Endometrial microvascular endothelial cells (primary cell): Measurements from ENCODE around the gene CCDC60. TPM values are rescaled to one million over a fixed set of nuclear protein-coding genes. Genes with fewer than 3 reads are reported as not detected.
"Not testable (repeated sequence)": the region's sequence is repeated elsewhere in the genome, so short reads cannot be mapped to it uniquely, and the experiment has no call there.

Experiments
- in situ Hi-C: cut with HindIII; loops from 2 replicates; pipeline ENCODE4 v1.10.0; 2017; ENCODE audit warnings: low sequenced_read_pairs, low pct_unique_long_range_greater_than_20kb; ENCODE audit errors: inconsistent ontology term
- total RNA-seq: library from RNA; depleted of rRNA; stranded (reverse); fragments of >200 nt; gene quantifications from one replicate; pipeline ENCODE4 v1.2.3, GENCODE V29; 2015; ENCODE audit errors: inconsistent ontology term

Gene CCDC60
- total RNA-seq, 1 donor from 2014 or later: not detected

DNA sequence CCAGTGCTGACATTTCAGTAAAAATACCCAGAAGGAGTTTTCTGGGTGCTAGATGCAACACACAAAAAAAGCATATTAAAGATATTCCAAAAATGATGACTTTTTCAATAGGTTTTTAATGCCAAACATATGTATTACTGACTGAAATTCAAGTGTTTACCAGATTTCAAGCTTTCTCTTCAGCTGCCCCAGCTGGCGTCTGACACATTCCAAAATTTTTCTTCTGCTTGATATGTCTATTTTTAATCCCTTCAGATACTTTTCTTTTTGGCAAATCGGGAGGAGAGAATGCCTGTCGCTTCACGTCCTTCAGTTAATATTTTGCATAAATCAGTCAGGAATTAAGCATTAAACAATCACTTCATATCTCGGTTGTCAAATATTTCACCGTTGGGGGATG is 7.1 kb upstream of the CCDC60 start:
- in situ Hi-C loops: no loop called here

DNA sequence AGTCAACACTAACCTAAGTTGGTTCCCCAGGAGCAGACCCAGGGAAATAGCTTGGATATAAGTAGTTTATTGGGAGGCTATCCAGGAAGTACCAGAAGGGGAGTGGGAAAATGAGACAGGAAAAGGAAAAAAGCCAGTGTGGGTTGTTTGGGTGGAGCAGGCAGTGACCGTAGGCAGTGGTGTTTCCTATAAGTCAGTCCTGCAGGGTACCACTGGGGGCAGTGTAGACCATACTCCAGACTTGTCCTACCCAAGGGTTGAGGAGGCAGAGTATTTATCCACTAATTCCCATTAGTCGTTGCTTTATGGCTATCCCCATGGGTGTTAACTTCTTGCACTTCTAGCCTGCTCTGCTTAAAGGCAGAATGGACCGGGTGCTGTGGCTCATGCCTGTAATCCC is 6.4 kb upstream of the CCDC60 start:
- in situ Hi-C loops: no loop called here

DNA sequence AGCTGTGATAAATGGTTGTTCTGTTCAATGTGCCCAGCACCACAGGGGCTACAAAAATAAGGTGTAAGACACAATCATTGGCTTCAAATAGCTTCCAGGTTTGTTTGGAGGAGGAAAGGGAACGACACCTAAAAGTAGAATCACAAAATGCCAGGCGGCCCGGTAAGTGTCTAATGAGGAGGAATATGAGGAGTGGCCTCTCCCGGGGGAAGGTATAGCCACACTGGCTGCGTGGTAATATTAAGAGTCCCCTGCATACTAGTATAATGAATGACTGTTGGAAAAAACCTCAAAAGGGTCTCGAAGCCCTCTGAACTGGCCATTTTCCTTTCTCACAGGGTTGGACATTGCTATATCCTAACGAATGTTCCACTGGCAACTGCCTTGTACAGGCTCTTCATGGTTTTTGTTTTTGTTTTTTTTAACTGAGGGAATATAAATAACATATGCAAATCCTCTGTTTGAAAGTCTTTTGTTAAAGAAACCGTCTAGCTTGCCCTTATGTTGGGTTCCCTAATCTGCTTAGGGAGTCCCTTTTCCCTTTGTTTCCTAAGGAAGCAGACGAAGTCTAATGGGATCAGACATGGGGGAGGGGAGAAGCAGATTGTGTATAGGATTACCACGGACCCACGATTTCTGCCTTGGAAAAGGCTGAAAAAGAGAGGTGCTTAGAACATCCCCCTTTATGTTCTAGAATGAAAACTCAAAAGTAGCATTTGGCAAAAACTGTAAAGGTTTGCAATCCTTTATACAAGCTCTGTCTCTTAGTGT is 4.2 kb downstream of the CCDC60 start:
- in situ Hi-C loops: no loop called here

DNA sequence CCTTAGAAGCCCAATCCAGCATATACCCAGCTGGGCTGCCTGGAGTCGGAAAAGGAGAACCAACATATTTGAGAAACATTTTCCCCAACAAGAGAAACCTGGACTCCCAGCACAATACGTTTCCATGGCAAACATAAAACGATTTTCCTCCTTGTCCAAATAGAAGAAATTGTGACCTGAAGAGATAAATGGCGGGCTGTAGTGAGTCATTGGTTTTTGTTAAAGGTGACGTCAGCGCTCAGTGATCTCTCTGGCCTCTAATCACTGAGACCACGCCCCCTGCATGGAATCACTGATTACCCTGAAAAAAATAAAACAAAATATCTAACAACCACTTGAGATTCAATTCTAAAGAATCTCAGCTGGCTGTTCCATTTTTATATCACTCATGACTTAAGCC is 6.0 kb downstream of the CCDC60 start:
- in situ Hi-C loops: no loop called here

DNA sequence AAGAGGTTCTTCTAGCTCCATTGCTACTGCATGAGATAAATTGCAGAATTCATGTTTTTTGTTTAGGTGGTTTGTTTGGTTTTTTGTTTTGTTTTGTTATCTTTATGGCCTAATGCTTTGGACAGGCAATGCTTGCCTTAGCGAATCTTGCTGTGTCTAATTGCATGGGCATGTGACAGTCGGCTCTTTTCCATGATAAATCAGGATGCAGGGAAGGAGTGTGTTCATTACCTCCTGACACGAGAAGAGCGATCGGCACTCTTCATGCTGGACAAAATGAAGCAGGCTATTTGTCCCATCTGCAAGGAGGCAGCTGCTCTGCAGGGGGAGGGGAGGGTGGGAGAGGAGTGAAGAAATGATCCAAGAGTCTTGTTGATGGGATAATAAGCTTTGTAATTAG is 6.5 kb downstream of the CCDC60 start:
- in situ Hi-C loops: no loop called here

DNA sequence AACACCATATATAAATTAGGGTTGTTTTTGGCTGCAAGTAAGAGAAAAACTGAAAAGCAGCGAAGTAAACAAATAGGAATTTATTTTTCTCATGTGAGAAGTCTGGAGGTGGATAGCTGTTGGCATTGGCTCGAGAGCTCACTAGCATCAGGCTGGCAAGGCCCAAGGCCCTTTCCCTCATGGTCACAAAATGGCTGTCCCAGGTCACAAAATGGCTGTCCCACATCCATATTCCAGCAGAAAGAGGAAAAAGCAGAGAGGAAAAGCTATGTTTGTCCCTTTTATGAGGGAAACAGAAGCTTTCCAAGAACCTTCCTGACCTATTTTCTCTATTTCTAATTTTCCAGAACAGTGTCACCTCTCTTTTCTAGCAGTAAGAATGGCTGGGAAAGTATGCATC is 7.5 kb downstream of the CCDC60 start:
- in situ Hi-C loops: no loop called here

DNA sequence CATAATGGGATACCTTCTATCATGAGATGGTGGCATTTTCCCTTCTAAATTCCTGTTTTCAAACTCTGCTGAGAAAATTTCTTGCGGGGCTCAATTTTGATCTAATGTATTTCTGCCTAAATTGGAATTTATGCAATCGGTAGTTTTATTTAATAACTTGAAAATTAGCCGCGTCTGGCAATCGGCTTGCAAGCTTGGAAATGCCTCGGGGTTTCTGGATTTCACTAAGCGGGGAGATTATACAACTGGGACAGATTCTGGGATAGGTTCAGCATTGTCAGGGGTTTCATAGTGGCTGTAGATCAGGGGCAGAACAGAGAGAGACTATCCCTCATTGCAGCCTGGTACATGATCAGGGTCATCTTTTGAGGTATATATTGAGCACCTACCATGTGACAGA is 8.6 kb downstream of the CCDC60 start:
- in situ Hi-C loops: no loop called here

DNA sequence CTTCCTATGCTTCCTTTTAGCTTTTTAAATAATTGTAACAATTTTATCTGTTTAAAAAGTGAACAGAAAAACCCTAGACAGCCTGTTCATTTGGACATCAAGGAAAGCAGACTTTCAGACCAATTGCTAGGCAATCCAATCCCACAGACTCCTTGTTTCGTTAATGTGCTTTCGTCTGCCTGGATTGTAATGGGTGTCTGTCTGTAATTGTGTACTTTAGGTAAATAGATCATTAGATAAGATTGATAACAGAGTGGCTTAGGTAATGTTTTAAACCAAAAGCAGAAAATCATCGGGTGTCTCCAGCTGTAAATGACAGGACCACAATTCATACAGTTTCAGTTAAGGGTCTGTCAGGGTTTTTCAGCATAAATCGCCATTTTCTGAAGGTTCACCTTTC is 19.6 kb downstream of the CCDC60 start:
- in situ Hi-C loops: no loop called here

DNA sequence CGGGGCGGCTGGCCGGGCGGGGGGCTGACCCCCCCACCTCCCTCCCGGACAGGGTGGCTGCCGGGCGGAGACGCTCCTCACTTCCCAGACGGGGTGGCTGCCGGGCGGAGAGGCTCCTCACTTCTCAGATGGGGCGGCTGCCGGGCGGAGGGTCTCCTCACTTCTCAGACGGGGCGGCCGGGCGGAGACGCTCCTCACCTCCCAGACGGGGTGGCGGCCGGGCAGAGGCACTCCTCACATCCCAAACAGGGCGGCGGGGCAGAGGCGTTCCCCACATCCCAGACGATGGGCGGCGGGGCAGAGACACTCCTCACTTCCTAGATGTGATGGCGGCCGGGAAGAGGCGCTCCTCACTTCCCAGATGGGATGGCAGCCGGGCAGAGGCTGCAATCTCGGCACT is 25.8 kb downstream of the CCDC60 start:
- in situ Hi-C loops: not testable (repeated sequence)

DNA sequence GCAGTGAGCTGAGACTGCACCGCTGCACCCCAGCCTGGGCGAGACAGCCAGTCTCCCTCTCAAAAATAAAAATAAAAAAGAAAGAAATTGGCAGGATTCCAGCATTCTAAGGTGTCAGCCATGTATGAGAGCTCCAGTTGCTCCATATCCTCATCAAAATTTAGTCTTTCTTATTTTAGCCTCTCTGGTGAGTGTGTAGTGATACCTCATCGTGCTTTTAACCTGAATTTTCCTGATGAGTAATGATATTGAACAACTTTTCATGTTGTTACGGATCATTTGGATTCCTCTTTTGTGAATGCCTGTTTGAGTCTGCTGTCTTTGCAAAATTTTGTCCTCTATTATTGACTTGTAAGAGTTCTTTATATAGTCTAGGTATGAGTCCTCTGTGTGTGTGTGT is 28.5 kb downstream of the CCDC60 start:
- in situ Hi-C loops: no loop called here

DNA sequence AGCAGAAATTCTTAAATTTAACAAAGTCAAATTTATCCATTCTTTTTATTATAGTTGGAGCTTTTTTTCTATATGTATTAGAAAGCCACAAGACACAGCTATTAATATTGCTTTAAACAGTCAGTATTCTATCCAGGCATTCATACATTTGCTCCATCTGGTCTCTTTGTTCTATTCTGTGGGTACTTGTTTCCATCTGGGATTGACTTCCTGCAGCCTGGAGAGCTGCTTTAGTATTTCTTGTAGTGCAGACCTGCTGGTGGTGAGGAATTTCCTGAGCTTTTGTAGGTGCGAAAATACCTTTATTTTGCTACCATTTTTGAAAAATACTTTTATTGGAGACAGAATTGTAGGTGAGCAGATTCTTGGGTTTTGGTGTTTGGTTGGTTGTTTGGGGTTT is 29.0 kb downstream of the CCDC60 start:
- in situ Hi-C loops: no loop called here

DNA sequence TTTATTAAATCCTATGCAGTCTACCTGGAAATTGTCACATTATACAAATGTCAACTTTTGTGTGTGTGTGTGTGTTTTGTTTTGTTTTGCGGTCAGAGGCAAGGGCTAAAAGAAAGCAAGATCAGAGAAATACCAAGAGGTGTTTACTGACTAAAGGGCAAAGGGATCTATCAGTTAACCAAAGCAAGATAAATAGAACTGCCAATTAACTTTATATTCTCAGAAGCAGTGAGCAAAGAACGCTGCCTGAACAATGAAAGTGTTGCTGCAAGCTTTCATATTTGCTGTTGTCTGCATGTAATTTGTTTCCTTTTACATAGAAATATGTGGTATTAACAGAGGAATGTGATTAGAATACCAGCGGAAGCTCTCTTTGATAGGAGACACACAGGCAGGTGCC is 30.9 kb downstream of the CCDC60 start:
- in situ Hi-C loops: no loop called here

DNA sequence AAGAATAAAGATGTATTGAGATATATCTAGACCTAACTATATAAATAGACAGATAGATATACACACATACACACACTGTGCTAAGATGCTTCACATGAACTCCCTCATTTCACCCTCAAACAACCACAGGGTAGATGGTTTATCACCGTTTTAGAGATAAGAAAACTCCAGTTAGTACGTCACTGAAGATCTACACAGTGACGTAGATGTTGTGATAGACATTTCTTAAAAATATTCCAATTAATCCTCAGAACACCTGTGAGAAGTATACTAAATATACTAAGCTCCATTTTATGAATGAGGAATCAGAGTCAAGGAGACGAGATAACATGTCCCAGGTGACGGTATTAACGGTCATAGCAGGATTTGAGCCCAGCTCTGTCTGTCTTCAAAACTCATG is 31.5 kb downstream of the CCDC60 start:
- in situ Hi-C loops: no loop called here

DNA sequence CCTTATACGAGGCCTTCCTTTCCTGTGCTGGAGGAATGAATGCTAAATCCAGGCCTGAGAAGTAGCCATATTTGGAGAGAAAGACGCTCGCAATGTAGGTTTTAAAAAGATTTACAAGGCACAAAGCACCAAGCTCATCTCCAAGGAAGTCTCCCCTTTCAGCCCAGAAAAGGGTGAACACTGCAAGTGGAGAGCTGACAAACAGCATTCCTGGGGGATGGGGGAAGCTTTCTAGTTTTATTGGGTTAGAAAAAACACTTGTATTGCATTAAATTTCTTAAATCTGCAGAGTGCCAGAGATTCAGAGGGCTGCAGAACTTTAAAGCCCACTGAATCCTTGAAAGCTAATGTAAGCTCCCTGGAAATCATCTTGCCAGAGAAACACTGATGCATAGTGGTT is 34.6 kb downstream of the CCDC60 start:
- in situ Hi-C loops: no loop called here

DNA sequence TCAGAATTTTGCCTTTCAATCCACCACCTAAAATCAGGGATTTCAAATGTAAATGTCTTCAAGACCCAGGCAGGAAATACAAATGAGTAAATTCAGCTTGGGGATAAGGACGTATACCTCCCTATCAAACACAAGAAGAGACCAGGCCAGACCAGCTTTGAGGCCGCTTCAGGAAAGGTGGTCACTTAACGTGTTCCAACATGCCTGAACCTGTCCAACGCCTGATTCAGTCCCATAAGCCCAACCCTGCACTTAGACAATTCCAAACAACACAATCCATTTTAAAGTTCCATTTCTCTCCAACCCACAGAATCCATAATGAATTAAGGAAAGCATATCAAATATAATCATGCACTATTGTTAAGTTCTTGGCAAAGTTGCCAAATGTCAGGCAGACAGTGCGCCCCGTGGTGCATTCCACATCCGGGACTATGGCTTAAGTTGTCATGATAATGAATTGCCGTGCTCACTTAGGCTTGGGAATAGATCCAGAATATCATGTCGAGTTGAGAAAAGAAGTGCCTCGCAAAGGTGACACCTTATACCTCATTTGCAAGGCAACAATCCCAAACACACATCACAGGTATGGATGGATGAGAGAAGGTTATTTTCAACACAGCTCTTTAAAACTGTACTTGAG is 35.5 kb downstream of the CCDC60 start:
- in situ Hi-C loops: no loop called here

DNA sequence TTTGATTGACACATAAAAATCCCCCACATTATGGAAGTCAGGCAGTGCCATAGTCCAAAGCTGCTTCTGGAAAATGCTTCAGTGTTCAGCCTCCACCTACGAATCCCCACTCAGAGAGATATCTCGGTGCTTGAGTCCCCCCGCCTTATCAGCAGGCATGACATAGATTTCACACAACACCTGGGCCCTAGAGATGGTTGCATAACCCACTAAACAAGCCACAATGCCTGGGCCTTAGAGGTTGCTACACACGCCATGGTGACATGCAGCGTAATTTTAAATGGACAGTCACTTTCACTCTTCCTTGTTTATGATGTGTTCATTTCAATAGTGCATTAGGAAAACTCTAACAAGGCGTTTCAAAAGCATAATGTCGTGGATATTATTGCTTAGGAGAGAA is 38.0 kb downstream of the CCDC60 start:
- in situ Hi-C loops: no loop called here

DNA sequence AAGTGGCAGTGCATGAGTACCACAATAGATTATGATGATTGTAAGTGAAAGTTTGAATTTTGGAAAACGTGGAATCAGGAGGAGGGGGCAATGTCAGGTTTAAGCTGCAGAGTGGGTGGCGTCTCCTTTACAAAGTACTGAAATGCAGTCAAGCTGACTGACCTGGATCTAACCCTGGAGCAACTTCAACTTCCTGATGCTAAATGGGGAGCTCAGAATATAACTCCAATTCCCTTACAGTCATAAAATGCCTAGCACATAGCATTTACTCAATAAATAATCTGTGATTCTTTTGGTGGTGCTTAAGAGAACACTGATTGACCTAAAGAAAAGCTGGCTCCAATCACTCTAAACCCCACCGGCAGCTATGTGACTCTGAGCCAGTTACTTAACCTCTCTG is 38.5 kb downstream of the CCDC60 start:
- in situ Hi-C loops: no loop called here

DNA sequence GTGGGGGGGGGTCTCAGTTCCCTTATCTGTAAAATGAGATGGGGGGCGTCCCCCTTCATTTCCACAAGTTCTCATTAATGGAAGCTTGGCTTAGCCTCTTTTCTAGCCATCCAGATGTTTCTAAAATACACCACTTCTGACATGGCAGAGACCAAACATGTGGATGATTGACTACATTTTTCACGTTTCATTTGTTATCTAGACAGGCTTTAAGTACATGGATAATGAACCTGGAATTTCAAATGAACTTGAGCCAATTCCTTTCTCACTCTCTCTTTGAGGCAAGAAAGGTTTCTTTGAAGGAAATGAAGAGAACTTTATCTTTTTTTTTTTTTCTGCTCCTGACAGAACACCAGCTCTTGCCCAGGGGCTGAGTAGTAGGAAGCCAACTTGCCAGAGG is 39.1 kb downstream of the CCDC60 start:
- in situ Hi-C loops: no loop called here

DNA sequence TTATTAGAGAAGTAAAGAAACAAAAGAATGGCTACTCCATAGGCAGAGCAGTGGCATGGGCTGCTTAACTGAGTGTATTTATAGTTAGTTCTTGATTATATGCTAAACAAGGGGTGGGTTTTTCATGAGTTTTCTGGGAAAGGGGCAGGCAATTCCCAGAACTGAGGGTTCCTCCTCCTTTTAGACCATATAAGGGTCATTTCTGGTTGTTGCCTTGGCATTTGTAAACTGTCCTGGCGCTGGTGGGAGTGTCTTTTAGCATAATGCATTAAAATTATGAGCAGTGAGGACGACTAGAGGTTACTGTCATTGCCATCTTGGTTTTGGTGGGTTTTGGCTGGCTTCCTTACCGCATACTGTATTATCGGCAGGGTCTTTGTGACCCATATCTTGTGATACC is 40.1 kb downstream of the CCDC60 start:
- in situ Hi-C loops: no loop called here

DNA sequence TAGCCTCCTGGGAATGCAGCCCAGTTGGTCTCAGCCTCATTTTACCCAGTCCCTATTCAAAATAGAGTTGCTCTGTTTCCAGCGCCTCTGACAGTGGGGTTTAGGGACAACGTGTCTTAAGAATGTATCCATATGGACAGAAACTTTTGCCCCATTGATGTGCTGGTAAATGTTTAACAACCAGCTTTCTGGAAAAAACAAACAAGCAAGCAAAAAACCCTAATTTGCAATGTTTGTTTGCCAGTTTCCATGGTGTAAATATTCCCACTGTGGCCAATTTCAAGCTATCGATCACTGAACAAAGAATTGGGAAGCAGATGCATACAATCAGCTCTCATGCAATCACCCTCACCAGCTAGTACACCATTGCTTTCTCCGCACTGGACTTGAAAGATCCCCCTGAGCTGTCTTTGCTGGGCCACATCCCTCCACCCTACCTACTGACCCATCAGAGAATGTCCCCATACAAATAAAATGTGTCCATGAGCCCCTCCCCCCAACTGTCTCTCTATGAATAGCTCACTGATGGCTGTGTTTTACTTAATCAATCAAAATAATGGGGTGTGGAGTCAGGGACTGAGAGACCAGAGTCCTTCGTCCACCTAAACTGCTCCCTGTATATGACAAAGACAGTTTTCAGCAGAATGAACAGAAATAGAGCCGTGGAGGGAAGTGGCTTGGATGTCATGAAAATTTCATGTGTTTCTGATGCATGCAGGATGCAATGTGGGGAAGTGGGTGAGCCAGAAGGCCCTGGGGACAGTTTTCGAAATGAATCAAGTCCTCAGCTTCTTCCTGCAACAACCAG is 40.8 kb downstream of the CCDC60 start:
- in situ Hi-C loops: no loop called here
